Nephron progenitor cell (in vitro differentiated cells): ENCODE measurements around the gene ID3.
"Not testable (repeated sequence)": the region's sequence is repeated elsewhere in the genome, so short reads cannot be mapped to it uniquely, and the experiment has no call there.

ENCODE experiments used
- DNase-seq: peaks from one replicate; pipeline ENCODE4 v3.0.0; 2021
- H3K27ac Mint-ChIP-seq: 2 replicates; pipeline ENCODE4 v1.8.0; 2021; ENCODE audit warnings: mild to moderate bottlenecking, moderate library complexity, mixed read lengths
- H3K27me3 Mint-ChIP-seq: 2 replicates; pipeline ENCODE4 v1.8.0; 2021; ENCODE audit warnings: mild to moderate bottlenecking, low read depth, mixed read lengths; ENCODE audit not compliant: poor library complexity
- H3K36me3 Mint-ChIP-seq: 2 replicates; pipeline ENCODE4 v1.8.0; 2021; ENCODE audit warnings: low read depth, mixed read lengths
- H3K4me1 Mint-ChIP-seq: 2 replicates; pipeline ENCODE4 v1.8.0; 2021; ENCODE audit warnings: mixed read lengths
- H3K4me3 Mint-ChIP-seq: 2 replicates; pipeline ENCODE4 v1.8.0; 2021; ENCODE audit warnings: mild to moderate bottlenecking, moderate library complexity, mixed read lengths
- H3K9me3 Mint-ChIP-seq: 2 replicates; pipeline ENCODE4 v1.8.0; 2021; ENCODE audit warnings: mild to moderate bottlenecking, moderate library complexity, mixed read lengths
- TF ChIP-seq, protein P1 (sequence below): fragments of 200-600 bp; sonication (generic); IDR thresholded peaks from 2 replicates; pipeline ENCODE4 v1.5.0; 2021; ENCODE audit warnings: antibody characterized with exemption

The ID3 gene

DNA sequence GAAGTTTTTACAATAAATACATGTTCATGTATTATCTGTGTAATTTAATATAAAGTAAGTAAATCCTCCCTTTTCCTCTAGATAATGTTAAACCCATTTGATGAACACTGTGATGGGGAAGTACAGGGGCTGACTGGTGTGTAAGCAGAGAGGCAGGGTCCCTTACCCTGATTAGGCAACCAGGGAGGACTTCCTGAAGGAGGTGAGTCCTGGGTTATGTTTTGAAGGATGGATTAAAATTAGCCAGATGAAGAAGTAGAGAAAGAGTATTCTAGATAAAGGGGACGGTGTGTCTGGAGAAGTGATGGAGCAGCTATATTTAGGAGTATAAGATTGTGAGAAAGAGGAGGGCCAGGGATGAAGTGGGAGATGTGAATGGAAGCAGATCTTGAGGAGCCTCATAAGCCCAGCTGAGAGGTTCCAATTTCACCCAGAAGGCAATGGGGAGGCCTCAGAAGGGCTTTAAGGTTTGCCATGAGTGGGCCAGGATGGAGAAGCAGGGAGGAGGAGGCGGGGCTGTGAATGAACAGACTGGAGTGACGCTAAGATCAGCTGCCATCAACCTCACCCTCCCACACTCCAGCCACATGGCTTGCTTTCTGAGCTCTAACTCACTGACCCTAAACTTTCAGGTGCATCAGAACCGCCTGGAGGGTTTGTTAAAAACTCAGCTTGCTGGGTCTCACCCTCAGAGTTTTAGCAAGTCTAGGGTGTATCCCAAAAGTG lies 30.9 kb upstream of the ID3 start:
- Mint-ChIP-seq H3K27ac (peak overlapping the region; percentile 94), H3K9me3 (no peaks in the 10 kb centered on the region), H3K4me3 (no peak overlapping the region), H3K36me3 (no peaks in the 10 kb centered on the region), H3K27me3 (peaks cover 3% of the 10 kb centered on the region), H3K4me1 (peaks cover 87% of the 10 kb centered on the region)
- TF ChIP-seq, protein P1, sequence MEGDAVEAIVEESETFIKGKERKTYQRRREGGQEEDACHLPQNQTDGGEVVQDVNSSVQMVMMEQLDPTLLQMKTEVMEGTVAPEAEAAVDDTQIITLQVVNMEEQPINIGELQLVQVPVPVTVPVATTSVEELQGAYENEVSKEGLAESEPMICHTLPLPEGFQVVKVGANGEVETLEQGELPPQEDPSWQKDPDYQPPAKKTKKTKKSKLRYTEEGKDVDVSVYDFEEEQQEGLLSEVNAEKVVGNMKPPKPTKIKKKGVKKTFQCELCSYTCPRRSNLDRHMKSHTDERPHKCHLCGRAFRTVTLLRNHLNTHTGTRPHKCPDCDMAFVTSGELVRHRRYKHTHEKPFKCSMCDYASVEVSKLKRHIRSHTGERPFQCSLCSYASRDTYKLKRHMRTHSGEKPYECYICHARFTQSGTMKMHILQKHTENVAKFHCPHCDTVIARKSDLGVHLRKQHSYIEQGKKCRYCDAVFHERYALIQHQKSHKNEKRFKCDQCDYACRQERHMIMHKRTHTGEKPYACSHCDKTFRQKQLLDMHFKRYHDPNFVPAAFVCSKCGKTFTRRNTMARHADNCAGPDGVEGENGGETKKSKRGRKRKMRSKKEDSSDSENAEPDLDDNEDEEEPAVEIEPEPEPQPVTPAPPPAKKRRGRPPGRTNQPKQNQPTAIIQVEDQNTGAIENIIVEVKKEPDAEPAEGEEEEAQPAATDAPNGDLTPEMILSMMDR: no peak
- DNase-seq: no peak

DNA sequence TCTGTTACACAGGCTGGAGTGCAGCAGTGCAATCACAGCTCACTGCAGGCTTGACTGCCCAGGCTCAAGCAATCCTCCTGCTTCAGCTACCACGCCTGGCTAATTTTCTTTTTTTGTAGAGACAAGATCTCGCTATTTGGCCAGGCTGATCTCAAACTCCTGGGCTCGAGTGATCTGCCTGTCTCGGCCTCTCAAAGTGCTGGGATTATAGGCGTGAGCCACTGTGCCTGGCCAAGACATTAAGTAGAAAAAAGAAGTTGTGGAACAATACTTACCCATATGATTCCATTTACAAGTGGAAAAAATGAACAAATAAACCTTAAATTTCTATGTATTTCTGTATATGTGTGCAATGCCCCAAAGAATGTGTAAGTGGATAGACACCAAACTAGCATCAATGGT lies 30.3 kb upstream of the ID3 start:
- peaks cover 3% of the 10 kb centered on the region for H3K27me3 Mint-ChIP-seq
- no peak overlapping the region for H3K4me3 Mint-ChIP-seq
- TF ChIP-seq, protein P1: no peak
- H3K4me1 Mint-ChIP-seq: peaks cover 81% of the 10 kb centered on the region
- H3K27ac Mint-ChIP-seq: peak overlapping the region; percentile 94
- H3K36me3 Mint-ChIP-seq: no peaks in the 10 kb centered on the region
- no peak for DNase-seq
- no peaks in the 10 kb centered on the region for H3K9me3 Mint-ChIP-seq

DNA sequence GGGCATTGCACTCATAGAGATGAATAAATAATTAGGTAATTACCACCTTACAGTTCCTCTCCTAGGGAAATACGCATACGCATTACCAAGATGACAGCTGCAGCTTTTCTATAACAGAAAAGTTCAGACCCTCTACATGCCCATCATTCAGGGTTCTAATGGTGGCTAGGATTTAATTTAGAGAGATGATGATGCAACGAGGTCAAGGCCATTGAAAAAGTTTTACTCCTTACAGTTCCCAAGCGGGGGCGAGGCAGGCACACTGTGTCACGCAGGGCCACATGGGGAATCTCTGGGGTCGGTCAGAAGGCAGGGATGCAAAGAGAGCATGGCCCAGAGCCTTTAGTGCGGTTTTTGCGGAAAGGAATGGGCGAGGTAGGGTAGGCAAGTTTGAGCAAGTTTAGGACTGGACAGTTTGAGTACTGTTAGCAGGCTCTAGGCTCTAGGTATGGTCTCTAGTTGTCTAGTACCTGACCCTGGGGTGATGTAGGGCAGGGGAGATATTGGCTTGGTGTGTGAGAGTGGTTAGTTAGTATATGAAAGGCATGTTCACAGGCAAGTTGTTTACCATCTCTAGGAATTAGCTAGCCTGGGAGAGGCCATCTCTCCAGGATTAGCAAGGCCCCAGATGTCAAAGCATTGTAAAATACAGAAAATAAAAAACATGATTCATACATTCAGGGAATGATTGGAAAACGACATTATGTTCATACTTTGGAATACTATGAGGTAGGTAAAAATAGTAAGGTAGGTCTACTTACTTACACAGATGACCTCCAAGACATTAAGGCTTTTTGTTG lies 29.6 kb upstream of the ID3 start:
- DNase-seq: no peak
- H3K36me3 Mint-ChIP-seq: no peaks in the 10 kb centered on the region
- H3K27ac Mint-ChIP-seq: peak overlapping the region; percentile 81
- H3K4me3 Mint-ChIP-seq: no peak overlapping the region
- H3K27me3 Mint-ChIP-seq: peaks cover 3% of the 10 kb centered on the region
- H3K4me1 Mint-ChIP-seq: peaks cover 75% of the 10 kb centered on the region
- no peaks in the 10 kb centered on the region for H3K9me3 Mint-ChIP-seq
- TF ChIP-seq, protein P1: no peak

DNA sequence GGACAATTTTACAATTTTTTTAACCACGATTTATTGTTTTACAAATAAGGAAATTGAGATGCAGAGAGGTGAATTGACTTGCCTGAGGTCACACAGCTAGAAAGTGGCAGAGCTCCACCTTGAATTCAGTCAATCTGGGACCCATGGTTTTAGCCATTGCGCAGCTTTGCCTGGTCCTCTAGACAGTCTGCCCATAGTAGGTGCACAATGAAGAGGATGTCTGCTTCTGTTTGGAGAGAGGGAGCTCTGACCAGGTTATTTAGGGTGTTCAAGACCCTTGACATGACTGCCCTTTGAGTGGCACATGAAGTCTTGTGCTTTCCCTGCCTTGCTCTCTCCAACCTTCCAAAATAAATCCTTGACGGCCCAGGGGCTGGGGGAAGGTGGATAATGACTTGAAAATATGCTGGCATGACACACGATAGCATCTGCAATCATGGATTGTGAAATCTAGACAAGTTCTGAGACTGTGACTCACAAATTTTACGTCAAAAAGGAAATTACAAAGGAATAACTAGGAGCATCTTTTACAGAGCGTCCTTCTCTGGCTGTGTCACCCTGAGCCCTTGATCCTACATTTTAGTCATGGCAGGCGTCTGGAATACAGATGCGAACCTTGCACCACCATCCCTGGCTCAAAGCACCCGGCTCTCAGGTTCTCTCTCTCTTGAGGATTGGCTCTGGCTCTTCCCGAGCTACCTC lies 26.2 kb upstream of the ID3 start:
- Mint-ChIP-seq H3K9me3 (no peaks in the 10 kb centered on the region), H3K4me1 (peaks cover 53% of the 10 kb centered on the region), H3K36me3 (no peaks in the 10 kb centered on the region), H3K4me3 (no peak overlapping the region), H3K27me3 (peaks cover 6% of the 10 kb centered on the region), H3K27ac (no peak overlapping the region)
- no peak for DNase-seq
- TF ChIP-seq, protein P1: no peak

DNA sequence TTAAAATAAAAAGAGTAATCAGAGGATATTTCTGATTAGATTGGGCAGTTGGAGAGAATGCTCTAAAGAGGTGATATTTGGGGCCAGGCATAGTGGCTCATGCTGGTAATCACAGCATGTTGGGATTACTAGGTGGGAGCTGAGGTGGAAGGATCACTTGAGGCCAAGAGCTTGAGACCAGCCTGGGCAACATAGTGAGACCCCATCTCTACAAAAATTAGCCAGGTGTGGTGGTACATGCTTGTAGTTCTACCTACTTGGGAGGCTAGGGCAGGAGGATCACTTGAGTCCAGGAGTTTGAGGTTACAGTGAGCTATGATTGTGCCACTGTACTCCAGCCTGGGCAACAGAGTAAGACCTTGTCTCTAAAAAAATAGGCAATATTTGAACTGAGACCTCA lies 24.4 kb upstream of the ID3 start:
- not testable (repeated sequence) for H3K4me3 Mint-ChIP-seq, H3K9me3 Mint-ChIP-seq, H3K27ac Mint-ChIP-seq, DNase-seq, H3K36me3 Mint-ChIP-seq
- peaks cover 10% of the 10 kb centered on the region for H3K27me3 Mint-ChIP-seq
- H3K4me1 Mint-ChIP-seq: peaks cover 44% of the 10 kb centered on the region

DNA sequence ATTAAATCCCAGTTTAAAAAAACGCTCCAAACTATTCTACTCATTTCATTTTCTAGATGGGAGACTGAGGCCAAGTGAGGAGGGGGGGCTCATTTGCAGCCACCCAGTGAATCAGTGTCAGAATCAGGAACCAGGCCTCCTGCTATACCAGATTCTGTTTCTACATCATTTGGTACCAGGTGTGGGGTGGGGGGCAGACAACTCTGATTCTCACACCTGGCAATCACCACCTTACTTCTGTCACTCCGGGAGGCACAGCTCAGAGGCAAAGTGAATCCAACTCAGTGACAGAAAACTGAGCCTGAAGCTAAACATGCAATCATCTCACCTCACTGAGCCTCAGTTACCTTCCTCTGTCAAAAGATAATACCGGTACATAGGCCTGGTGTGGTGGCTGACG lies 23.5 kb upstream of the ID3 start:
- Mint-ChIP-seq H3K9me3 (no peaks in the 10 kb centered on the region), H3K4me1 (peaks cover 43% of the 10 kb centered on the region), H3K4me3 (no peak overlapping the region), H3K36me3 (no peaks in the 10 kb centered on the region), H3K27me3 (peaks cover 10% of the 10 kb centered on the region), H3K27ac (peak overlapping the region; percentile 59)
- TF ChIP-seq, protein P1: no peak
- DNase-seq: no peak
